Measurements from ENCODE around the gene POFUT1. TPM values are rescaled to one million over a fixed set of nuclear protein-coding genes. Genes with fewer than 3 reads are reported as not detected.
"Not testable (repeated sequence)": the region's sequence is repeated elsewhere in the genome, so short reads cannot be mapped to it uniquely, and the experiment has no call there.

The POFUT1 gene
- total RNA-seq, 1 donor from 2014 or later = 24.0 TPM

DNA sequence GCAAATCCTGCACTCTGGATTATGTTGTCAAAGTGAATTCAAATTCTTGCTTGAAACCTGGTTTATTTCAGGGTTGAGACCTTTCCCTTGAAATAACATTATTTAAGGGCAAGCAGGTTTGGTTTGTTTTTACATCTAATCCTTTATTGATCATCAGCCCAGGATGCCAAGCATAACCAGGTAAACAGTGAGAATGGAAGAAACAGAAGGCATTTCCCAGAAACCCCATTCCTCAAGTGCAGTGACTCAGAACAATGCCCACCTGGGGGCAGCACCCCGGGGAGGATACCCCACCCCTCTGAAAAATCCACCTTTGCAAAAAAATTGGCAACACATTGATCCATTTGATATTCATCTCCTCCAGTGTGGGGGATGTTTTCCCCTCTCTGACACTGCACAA is 32.5 kb downstream of the POFUT1 start:
- Mint-ChIP-seq H3K4me3 (no peak overlapping the region), H3K27ac (no peak overlapping the region), H3K36me3 (ENCODE audit: low read depth) (peaks cover 15% of the 10 kb centered on the region), H3K9me3 (no peaks in the 10 kb centered on the region), H3K27me3 (no peaks in the 10 kb centered on the region), H3K4me1 (peaks cover 11% of the 10 kb centered on the region)
- intact Hi-C loops (cut with micrococcal nuclease) = no loop called here
- DNase-seq (no peak), ATAC-seq (ENCODE audit: low read depth) (no peak)
- TF ChIP-seq, protein P1, sequence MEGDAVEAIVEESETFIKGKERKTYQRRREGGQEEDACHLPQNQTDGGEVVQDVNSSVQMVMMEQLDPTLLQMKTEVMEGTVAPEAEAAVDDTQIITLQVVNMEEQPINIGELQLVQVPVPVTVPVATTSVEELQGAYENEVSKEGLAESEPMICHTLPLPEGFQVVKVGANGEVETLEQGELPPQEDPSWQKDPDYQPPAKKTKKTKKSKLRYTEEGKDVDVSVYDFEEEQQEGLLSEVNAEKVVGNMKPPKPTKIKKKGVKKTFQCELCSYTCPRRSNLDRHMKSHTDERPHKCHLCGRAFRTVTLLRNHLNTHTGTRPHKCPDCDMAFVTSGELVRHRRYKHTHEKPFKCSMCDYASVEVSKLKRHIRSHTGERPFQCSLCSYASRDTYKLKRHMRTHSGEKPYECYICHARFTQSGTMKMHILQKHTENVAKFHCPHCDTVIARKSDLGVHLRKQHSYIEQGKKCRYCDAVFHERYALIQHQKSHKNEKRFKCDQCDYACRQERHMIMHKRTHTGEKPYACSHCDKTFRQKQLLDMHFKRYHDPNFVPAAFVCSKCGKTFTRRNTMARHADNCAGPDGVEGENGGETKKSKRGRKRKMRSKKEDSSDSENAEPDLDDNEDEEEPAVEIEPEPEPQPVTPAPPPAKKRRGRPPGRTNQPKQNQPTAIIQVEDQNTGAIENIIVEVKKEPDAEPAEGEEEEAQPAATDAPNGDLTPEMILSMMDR (IDR thresholded peaks at IDR 0.05) = no peak
- ChIA-PET POLR2A (no interaction called here), CTCF (interaction anchor here (0.6 kb wide), 1 partner anchor 219 kb away, joined by 3 read pairs; no protein-coding TSS in a partner anchor)

DNA sequence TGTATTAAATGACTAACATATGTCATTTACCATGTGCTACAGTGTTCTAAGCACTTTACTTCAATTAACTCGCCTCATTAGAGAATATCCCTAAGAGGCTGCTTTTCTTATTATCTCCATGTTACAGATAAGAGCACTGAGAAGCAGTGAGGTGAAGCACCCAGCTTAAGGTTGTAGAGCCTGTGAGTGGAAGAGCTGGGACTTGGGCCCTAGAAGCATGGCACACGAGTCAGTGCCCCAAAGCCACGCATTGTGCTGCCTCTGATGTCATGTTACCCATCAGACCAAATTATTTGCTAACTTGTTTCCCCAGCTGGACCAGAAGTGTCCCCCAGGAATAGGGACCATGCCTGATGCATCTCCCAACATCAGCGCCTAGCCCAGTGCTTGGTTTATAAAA is 34.1 kb downstream of the POFUT1 start:
- Mint-ChIP-seq H3K27ac (no peak overlapping the region), H3K36me3 (ENCODE audit: low read depth) (peaks cover 4% of the 10 kb centered on the region), H3K4me3 (no peak overlapping the region), H3K27me3 (no peaks in the 10 kb centered on the region), H3K4me1 (peaks cover 11% of the 10 kb centered on the region), H3K9me3 (no peaks in the 10 kb centered on the region)
- POLR2A ChIA-PET = no interaction called here
- DNase-seq = no peak
- no peak for ATAC-seq (ENCODE audit: low read depth)
- TF ChIP-seq, protein P1 (IDR thresholded peaks at IDR 0.05) = no peak
- intact Hi-C loops (cut with micrococcal nuclease) = no loop called here
- CTCF ChIA-PET = no interaction called here

DNA sequence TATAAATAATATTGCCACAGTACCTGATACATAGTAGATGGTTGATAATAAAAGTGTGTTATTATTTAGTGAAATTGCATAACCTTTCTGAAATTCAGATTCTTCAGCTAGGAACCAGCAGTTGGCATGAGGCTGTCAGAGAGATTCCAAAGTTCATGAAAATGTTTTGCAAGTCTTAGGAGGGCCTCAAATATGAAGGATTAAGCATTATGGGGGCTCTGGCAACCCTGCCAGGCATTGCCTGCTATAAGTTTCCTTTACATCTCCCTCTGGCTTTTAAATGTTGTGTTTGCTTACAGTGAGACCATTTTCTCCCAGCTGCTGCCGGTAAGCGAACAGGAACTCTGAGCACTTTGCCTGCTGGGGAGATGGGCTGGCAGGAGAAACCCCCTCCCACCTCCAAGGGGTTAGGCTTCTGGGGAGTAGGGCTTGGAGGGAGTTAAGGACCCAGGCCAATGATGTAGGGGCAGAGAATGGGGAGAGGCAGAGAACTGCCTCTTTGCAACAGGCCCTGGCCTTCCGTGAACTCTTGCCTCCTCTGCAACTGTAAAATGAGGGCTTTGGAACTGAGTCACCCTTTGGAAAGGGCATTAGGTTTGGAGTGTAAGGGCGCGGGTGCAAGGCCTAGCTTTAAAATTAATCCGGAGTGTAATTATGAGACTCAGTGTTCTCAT is 36.6 kb downstream of the POFUT1 start:
- Mint-ChIP-seq H3K4me1 (peaks cover 13% of the 10 kb centered on the region), H3K36me3 (ENCODE audit: low read depth) (no peaks in the 10 kb centered on the region), H3K27ac (no peak overlapping the region), H3K9me3 (no peaks in the 10 kb centered on the region), H3K27me3 (no peaks in the 10 kb centered on the region), H3K4me3 (no peak overlapping the region)
- CTCF ChIA-PET = no interaction called here
- POLR2A ChIA-PET = no interaction called here
- no peak for ATAC-seq (ENCODE audit: low read depth)
- TF ChIP-seq, protein P1 (IDR thresholded peaks at IDR 0.05) = no peak
- intact Hi-C loops (cut with micrococcal nuclease) = no loop called here
- DNase-seq = no peak

DNA sequence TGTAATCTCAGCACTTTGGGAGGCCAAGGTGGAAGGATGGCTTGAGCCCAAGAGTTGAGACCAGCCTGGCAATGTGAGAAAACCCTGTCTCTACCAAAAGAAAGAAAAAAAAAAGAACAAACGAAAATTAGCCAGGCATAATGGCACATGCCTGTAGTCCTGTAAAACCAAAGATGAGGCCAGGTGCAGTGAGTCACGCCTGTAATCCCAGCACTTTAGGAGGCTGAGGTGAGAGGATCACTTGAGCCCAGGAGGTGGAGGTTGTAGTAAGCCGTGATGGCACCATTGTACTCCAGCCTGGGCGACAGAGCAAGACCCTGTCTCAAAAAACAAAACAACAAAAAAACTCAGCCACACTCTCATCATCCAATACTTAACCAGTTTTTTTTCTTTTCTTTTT is 37.3 kb downstream of the POFUT1 start:
- H3K4me1 Mint-ChIP-seq = peaks cover 11% of the 10 kb centered on the region
- no peaks in the 10 kb centered on the region for H3K9me3 Mint-ChIP-seq
- no peaks in the 10 kb centered on the region for H3K27me3 Mint-ChIP-seq
- intact Hi-C loops (cut with micrococcal nuclease) = no loop called here
- TF ChIP-seq, protein P1 (IDR thresholded peaks at IDR 0.05) = no peak
- ChIA-PET POLR2A (interaction anchor here (0.7 kb wide), 1 partner anchor 410 kb away, joined by 9 read pairs; no protein-coding TSS in a partner anchor), CTCF (no interaction called here)
- H3K27ac Mint-ChIP-seq = no peak overlapping the region
- H3K36me3 Mint-ChIP-seq (ENCODE audit: low read depth) = no peaks in the 10 kb centered on the region
- no peak overlapping the region for H3K4me3 Mint-ChIP-seq
- ATAC-seq (ENCODE audit: low read depth) (no peak), DNase-seq (no peak)

DNA sequence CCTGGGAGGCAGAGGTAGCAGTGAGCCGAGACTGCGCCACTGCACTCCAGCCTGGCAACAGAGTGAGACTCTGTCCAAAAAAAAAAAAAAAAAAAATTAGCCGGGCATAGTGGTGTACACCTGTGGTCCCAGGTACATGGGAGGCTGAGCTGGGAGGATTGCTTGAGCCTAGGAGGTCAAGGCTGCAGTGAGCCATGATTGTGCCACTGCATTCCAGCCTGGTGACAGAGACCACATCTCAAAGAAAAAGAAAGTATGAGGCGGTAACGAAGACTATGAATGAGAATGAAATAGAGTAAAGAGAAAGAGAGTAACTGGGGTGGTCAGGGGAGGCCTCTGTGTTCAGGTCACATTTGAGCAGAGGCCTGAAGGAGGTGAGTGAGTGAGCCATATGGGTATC is 38.5 kb downstream of the POFUT1 start:
- DNase-seq; ATAC-seq (ENCODE audit: low read depth); intact Hi-C loops (cut with micrococcal nuclease): not testable (repeated sequence)

DNA sequence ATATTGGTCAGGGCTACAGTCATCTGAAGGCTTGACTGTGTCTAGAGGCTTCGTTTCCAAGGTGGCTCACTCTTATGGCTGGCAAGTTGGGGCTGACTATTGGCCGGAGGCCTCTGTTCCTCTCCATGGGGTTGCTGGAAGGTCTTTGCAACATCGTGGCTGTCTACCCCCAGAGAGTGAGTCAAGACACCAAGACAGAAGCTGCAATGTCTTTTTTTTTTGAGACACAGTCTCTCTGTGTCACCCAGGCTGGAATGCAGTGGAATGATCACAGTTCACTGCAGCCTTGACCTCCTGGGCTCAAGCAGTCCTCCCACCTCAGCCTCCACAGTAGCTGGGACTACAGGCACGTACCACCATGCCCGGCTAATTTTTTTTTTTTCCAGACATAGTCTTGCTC is 40.4 kb downstream of the POFUT1 start:
- Mint-ChIP-seq H3K4me3 (no peak overlapping the region), H3K36me3 (ENCODE audit: low read depth) (no peaks in the 10 kb centered on the region), H3K27ac (no peak overlapping the region), H3K27me3 (no peaks in the 10 kb centered on the region), H3K9me3 (no peaks in the 10 kb centered on the region), H3K4me1 (peaks cover 11% of the 10 kb centered on the region)
- no peak for ATAC-seq (ENCODE audit: low read depth)
- intact Hi-C loops (cut with micrococcal nuclease) = no loop called here
- TF ChIP-seq, protein P1 (IDR thresholded peaks at IDR 0.05) = no peak
- ChIA-PET POLR2A (no interaction called here), CTCF (no interaction called here)
- DNase-seq = no peak

More for the DNA sequence above, 38.5 kb downstream of the POFUT1 start:
- CTCF ChIA-PET; H3K4me3 Mint-ChIP-seq; H3K27ac Mint-ChIP-seq; H3K27me3 Mint-ChIP-seq; H3K36me3 Mint-ChIP-seq (ENCODE audit: low read depth); H3K9me3 Mint-ChIP-seq; H3K4me1 Mint-ChIP-seq: not testable (repeated sequence)
- POLR2A ChIA-PET = interaction anchor here (0.7 kb wide), 1 partner anchor 11 kb away, joined by 3 read pairs; no protein-coding TSS in a partner anchor

Measured in activated B cell treated with CpG ODN at 0.5 μM for 24 hours (primary cell).